Neural crest cell (in vitro differentiated cells): ENCODE data around the gene ADGRA1. TPM values are rescaled to one million over a fixed set of nuclear protein-coding genes. Genes with fewer than 3 reads are reported as not detected.

Experiments
- DNase-seq: peaks from one replicate; pipeline ENCODE4 v3.0.0; 2021; ENCODE audit warnings: low read depth, mixed read lengths, low spot score
- H3K27ac Mint-ChIP-seq: one replicate; pipeline ENCODE4 v1.8.0; 2021; ENCODE audit warnings: mild to moderate bottlenecking, mixed read lengths; ENCODE audit not compliant: unreplicated experiment
- H3K27me3 Mint-ChIP-seq: 2 replicates; pipeline ENCODE4 v1.8.0; 2021; ENCODE audit warnings: low read depth, mild to moderate bottlenecking, mixed read lengths
- H3K36me3 Mint-ChIP-seq: 2 replicates; pipeline ENCODE4 v1.8.0; 2021; ENCODE audit warnings: low read depth, mild to moderate bottlenecking, mixed read lengths
- H3K4me1 Mint-ChIP-seq: 2 replicates; pipeline ENCODE4 v1.8.0; 2021; ENCODE audit warnings: mixed read lengths
- H3K4me3 Mint-ChIP-seq: one replicate; pipeline ENCODE4 v1.8.0; 2021; ENCODE audit warnings: mild to moderate bottlenecking, mixed read lengths
- H3K9me3 Mint-ChIP-seq: 2 replicates; pipeline ENCODE4 v1.8.0; 2021; ENCODE audit warnings: mixed read lengths
- total RNA-seq: library from RNA; stranded (reverse); gene quantifications from 2 replicates; pipeline ENCODE4 v1.2.1, GENCODE V29; 2021
- TF ChIP-seq, protein P1 (sequence below): fragments of 200-600 bp; sonication (generic); conservative IDR thresholded peaks from 2 replicates; pipeline ENCODE4 v1.5.0; 2021; ENCODE audit warnings: antibody characterized with exemption, mild to moderate bottlenecking

The ADGRA1 gene
- total RNA-seq, 1 donor from 2014 or later = 0.33 TPM

DNA sequence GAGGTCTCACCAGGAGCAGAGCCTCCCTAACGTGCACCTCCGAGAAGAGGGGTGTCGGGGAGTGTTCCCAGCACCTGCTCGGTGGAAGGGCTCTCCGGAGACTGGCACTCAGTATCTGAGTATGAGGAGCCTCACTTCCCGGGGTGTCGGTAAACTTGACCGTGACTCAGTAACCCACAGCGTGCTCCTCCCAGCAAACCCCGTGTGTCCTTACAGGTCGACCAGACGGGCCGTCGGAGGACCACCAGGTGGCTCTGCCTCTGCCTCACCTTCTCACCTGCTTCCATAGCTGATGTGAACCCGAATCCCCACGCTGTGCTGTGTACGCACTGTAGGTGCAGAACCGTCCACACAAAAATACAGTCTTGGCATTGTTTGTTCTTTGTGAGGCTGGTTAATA, 43.3 kb downstream of the ADGRA1 start:
- H3K4me3 Mint-ChIP-seq = no peak overlapping the region
- no peaks in the 10 kb centered on the region for H3K9me3 Mint-ChIP-seq
- H3K36me3 Mint-ChIP-seq = no peaks in the 10 kb centered on the region
- DNase-seq = no peak
- H3K27ac Mint-ChIP-seq = no peak overlapping the region
- TF ChIP-seq, protein P1, sequence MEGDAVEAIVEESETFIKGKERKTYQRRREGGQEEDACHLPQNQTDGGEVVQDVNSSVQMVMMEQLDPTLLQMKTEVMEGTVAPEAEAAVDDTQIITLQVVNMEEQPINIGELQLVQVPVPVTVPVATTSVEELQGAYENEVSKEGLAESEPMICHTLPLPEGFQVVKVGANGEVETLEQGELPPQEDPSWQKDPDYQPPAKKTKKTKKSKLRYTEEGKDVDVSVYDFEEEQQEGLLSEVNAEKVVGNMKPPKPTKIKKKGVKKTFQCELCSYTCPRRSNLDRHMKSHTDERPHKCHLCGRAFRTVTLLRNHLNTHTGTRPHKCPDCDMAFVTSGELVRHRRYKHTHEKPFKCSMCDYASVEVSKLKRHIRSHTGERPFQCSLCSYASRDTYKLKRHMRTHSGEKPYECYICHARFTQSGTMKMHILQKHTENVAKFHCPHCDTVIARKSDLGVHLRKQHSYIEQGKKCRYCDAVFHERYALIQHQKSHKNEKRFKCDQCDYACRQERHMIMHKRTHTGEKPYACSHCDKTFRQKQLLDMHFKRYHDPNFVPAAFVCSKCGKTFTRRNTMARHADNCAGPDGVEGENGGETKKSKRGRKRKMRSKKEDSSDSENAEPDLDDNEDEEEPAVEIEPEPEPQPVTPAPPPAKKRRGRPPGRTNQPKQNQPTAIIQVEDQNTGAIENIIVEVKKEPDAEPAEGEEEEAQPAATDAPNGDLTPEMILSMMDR = no peak
- H3K27me3 Mint-ChIP-seq = peaks cover 8% of the 10 kb centered on the region
- H3K4me1 Mint-ChIP-seq = no peaks in the 10 kb centered on the region

DNA sequence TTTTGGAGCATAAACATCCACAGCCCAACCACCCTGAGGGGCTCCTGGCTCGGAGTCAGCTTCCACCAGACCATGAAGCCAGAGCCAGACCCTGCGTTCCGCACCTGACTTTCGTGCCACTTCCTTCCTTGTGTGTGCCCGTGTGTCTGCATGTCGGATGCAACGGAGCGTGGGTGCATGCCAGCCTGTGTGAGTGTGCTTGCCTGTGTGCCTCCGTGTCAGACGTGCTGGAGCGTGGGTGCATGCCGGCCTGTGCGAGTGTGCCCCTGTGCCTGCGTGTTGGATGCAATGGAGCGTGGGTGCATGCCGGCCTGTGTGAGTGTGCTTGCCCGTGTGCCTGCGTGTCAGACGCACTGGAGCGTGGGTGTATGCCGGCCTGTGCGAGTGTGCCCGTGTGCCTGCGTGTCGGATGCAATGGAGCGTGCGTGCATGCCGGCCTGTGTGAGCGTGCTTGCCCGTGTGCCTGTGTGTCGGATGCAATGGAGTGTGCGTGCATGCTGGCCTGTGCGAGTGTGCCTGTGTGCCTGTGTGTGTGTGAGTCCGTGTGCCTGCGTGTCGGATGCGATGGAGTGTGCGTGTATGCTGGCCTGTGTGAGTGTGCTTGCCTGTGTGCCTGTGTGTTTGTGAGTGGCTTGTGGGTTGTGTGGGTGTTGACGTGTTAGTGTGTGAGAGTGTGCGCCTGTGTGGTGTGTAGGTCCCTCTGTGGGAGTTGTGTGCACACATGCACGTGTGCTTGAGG, 44.2 kb downstream of the ADGRA1 start:
- no peak overlapping the region for H3K27ac Mint-ChIP-seq
- no peaks in the 10 kb centered on the region for H3K36me3 Mint-ChIP-seq
- no peaks in the 10 kb centered on the region for H3K9me3 Mint-ChIP-seq
- no peaks in the 10 kb centered on the region for H3K4me1 Mint-ChIP-seq
- DNase-seq = no peak
- TF ChIP-seq, protein P1 = no peak
- H3K4me3 Mint-ChIP-seq = no peak overlapping the region
- peaks cover 6% of the 10 kb centered on the region for H3K27me3 Mint-ChIP-seq

DNA sequence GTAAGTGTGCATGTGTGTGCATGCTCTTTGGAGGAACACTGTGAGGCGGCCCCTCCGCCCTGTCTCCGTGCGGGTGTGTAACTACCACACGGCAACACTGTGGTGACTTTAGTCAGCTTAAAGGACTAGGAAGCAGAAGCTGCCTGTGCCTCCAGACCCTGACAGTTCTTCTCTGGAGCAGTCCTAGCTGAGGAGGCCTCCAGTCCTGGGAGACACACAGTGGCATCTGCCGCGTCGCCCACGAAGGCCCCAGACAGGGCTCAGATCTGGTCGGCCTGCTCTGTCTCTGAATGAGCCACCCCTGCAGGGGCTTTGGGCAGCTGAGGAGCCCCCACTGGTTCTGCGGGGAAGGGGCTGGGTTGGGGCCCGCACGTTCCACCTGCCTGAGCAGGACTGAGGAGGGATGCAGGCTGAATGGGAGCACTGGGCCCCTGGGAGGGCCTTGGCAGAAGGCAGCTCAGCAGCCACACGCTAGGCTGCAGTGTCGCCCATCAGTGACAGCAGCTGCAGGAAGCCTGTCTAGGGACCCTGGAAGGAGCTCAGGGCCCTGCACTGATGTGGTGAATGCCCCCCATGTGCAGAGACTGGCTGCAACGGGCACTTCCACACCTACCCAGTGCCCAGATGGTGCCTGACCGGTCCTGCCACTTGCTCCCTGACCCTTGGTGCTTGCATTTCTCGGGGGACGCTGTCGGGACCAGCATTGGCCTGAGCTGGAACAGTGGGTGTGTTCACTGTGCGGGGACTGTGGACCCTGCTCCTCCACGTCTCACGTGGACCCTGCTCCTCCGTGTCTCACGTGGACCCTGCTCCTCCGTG, 45.0 kb downstream of the ADGRA1 start:
- Mint-ChIP-seq H3K36me3 (no peaks in the 10 kb centered on the region), H3K27me3 (peaks cover 6% of the 10 kb centered on the region), H3K4me1 (no peaks in the 10 kb centered on the region), H3K27ac (no peak overlapping the region), H3K9me3 (no peaks in the 10 kb centered on the region), H3K4me3 (no peak overlapping the region)
- TF ChIP-seq, protein P1 = no peak
- no peak for DNase-seq

DNA sequence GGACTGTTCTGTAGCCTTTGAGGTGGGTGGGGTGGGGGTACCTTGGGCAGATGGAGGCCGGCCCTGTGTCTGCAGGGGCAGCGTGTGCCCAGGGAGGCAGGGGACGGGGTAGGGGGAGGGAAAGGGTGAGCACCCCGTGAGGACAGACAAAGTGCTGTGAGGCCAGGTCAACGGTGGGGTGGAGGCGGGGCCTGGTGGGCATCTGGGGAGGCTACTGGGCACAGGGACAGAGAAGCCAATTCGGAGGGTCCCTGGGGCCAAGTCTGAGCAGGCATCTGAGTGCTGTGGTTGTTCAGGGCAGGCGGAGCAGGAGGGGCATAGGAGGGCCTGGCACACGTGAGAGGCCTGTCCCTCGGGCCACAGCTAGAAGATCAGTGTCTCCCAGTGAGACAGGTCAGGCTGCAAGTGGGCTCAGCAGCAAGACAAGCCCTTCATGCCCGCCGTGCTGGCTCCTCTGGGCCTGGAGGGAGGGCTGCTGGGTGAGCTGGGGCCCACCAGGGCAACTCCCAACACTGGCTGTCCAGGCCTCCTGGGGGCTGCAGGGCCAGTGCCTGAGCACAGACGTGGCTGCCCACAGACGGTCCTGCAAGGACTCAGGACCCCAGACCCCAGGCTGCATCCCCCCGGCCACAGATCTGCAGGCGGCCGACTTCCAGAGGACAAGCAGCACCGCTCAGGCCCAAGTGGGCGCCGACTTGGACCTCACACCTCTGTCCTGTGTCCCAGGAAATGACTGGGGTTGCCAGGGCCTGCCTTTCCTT, 45.9 kb downstream of the ADGRA1 start:
- DNase-seq = no peak
- Mint-ChIP-seq H3K36me3 (no peaks in the 10 kb centered on the region), H3K9me3 (no peaks in the 10 kb centered on the region), H3K4me1 (no peaks in the 10 kb centered on the region), H3K27ac (no peak overlapping the region), H3K27me3 (peaks cover 6% of the 10 kb centered on the region), H3K4me3 (no peak overlapping the region)
- TF ChIP-seq, protein P1 = no peak

DNA sequence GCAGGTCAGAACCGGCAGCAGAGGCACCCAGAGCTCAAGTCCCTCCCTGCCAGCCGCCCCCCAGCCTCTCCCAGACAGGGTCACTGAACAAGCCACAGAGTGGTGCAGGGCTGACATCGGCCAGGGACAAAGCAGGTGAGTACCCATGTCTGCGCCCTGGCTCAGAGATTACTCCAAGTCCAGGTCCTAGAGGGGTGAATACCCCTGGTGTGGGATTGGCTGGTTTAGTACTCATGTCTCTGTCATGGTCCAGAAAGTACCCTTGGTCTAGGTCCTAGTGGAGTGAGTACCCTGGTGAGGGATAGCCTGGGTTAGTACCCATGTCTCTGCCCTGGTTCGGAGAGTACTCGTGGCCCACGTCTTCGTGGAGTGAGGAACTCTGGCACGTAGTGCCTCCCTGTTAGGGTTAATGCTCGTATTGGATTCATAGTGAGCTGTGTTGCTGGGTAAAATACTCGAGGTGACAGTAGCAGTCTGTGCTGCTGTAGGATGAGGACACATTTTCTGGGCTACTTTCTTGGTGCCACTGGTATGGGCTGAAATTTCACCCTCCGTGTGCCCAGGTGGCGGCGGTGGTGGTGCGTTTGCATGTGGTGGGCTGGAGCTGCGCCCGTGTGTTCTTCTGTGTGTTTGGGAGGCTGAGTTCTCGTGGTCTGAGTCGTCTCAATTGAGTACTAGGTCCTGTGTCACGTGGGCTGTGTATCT, 46.8 kb downstream of the ADGRA1 start:
- no peak overlapping the region for H3K27ac Mint-ChIP-seq
- TF ChIP-seq, protein P1 = no peak
- no peak overlapping the region for H3K4me3 Mint-ChIP-seq
- no peaks in the 10 kb centered on the region for H3K4me1 Mint-ChIP-seq
- H3K36me3 Mint-ChIP-seq = no peaks in the 10 kb centered on the region
- H3K27me3 Mint-ChIP-seq = peaks cover 6% of the 10 kb centered on the region
- H3K9me3 Mint-ChIP-seq = no peaks in the 10 kb centered on the region
- no peak for DNase-seq
